Inflammatory macrophage treated with lipopolysaccharide for 4 hours (primary cell): ENCODE data around the gene GAS2L3.
"Not testable (repeated sequence)": the region's sequence is repeated elsewhere in the genome, so short reads cannot be mapped to it uniquely, and the experiment has no call there.

Source experiments
- DNase-seq: peaks from one replicate; pipeline ENCODE4 v3.0.0-alpha.2; 2020

GAS2L3 gene

DNA sequence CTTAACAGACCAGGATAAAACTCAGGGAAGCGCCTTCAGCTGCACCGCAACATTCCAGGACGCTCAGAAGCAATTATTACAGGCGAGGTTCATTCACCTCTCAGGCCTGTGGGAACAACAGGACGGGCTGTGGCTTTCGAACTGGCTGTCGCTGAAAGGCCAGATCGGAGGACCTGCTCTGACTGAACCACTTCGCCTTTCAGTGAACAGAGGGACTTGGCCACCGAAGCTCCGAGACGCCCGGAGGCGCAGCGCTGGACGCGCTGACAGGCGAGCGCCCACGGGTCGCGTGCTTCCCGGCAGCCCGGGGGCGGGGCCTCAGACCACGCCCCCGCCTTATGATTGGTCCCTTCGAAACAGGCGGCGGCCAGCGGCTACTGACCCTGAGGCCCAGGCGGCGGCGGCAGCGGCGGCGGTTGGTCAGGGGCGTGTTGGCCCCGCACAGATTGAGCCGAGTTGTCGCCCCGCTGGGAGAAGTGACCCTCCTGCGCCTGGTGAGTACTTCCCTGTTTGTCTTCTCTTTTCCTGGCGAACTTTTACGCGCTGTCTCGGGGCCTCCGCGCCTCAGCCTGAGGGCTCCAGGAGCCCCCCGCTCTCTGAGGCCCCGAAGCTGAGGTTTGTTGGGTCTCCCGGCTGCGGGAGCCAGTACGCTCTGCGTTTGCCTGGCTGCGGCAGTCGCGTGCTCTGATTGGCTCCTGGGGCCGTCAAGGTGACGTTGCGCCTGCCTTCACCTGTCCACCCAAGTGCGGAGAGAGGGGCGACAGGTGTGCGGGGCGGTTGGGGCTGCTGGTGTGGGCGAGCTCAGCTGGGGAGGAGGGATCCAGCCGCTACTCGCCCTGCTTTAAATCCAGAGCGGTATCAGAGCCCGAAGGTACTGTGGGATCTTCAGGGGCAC is at the start of gene GAS2L3:
Gene GAS2L3, plus strand, starts transcription at position 393 of the 895 bp plus-strand sequence. CDS start 21,221 bp downstream, outside the sequence.
- DNase-seq = peak; percentile 96

DNA sequence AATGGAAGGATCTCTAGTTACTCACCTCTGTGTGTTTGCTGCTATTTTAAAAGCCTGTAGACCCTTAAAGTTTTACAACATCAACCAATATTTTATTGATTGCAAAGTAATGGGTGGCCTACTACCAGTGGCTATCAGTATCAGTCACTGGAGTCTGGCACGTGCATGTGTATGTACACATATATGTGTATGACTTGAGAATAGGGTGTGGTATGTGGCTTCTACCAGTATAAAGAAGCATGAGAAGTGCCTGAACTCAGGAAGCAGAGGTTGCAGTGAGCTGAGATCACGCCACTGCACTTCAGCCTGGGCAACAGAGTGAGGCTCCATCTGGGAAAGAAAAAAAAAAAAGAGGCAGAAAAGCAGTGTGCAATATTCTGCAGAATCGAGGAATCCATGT is 45.5 kb upstream of the GAS2L3 start:
- no peak for DNase-seq

DNA sequence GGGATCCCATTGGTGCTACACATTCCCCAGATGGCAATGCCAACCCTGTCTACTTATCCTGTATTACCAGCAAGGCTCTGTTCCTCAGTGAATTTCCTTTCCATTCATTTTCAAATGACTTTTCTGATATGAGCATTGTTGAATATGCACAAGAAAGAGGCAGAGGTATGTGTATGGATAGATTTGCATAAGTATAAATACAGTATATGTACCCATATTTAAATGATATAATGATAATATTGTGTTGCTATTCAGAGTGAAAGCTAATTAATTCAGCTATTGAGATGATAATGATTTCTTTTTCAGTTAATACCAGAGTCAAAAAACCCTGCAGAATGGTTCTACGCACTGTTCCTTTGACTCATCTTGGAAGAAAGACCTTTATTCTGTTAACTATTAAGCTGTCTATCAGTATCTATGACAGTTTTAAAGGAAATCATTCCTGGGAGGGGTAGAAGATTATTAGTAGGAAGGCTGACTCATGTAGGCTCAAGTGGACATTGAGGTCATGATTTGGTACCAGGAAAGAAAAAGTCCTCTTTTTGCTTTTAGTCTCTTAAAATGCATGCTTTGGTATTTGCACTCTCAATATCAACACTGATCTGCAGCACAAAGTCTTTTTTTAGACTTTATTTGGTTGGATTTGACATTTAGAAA is 44.9 kb upstream of the GAS2L3 start:
- DNase-seq = no peak

DNA sequence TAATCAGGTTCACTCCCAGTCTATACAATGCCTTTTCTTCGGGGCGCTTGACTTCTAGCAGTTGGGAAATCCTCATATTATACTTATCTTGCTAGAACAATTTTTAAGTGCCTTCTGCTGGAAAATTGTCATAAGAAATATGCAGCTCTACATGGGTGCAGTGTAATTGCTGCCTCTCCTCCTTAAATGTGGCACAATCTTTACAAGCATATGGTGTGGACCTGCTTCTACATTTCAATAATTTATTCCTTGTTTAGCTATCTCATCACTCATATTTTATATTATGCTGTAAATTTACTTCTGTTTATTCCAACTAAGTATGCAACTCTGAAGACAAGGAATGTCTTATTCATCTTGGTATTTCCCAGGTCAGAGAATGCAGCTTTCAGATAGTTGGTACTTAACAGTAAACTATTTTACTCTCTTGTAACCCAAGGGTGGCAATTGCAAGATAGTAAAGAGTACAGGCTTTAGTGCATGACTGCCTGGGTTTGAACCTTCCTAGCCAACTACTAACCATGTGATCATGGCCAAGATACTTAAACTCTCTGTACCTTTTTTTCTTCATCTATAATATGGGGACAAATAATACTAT is 43.6 kb upstream of the GAS2L3 start:
- DNase-seq = no peak

DNA sequence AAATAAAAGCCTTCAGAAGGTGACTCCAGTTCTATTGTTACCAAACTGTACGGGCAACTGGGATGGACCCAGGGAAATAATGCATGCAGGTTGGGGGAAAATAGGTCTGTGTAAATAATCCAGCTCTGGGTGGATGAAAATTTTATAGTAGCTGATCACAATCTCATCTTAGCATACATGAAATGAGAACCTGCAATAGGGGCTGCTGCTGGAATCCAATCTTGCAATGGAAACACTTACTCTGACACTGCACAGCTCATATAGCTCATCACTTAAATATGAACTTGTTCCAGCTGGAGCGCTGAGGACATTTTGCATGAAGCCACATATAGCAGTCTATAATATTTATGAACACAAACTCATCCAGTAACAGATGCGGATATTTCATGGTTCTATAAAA is 40.1 kb upstream of the GAS2L3 start:
- no peak for DNase-seq

DNA sequence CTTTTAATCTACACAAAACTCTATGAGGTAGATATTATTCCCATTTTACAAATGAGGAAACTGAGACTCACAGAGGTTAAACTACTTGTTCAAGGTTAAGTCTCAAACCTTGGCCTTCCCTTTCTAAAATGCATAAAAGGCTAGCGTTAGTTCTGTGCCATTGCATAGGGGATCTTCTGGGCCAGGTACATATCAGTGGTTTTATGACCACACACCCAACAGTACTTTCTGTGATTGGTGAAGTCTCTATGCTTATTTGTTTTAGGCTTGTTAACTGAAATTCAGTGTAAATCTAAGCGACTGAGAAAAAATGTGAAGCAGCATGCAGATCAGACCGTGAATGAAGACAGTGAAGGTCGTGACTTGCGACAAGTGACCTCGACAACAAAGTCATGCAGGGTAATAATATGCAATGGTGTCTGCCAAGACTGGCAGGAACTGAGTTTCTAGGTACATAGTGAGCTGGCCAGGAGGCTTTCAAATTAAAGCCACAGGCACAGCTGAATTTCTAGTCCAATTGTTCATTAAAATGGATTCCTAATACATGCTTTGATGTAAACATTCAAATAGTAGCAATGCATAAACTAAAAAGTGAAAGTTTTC is 38.8 kb upstream of the GAS2L3 start:
- DNase-seq = no peak

DNA sequence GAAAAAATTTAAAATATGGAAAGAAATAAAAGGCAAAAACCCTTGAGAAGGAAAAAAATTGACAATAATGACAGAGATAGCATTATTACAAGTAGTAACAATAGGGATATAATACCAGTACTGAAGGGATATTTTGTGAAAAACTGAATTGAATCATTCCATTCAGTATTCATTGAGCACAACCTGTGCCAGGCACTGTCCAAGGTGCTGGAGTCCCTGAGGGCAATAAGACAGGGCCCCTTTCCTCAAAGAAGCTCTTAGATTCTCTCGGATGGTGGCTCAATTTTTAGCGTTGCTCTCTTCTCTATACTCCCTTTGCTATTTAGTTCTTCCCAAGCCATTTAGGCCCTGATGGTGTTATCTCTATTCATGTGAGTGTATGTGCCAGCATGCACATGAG is 34.3 kb upstream of the GAS2L3 start:
- no peak for DNase-seq

DNA sequence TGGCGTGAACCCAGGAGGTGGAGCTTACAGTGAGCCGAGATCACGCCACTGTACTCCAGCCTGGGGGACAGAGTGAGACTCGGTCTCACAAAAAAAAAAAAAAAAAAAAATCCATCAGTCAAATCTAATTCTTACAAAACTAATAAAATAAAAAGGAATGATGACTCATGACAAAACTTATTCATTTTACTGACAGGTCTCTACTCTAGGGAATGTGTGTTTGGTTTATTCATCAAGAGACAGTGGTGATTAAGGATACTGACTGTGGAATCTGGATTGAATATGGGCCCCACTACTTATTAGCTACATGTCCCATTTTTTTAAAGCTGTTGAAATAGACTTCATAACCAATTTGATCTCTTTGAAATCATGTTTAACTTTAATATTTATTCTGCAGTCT is 29.3 kb upstream of the GAS2L3 start:
- DNase-seq = no peak

DNA sequence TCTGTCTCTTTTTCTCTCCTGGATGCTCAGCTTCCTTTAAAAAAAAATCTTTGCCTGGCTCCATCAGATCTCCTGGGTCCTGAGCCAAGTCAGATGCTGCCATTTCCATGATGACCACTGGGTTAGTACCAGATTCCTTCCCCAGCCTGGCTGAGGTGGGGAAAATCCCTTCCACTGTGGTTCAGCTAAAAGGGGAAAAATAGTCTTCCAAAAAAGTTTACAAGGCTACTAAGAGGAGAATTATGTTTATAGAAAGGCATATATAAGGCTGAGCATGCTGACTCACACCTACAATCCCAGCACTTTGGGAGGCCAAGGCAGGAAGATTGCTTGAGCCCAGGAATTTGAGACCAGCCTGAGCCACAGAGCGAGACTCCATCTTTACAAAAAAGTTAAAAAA is 28.4 kb upstream of the GAS2L3 start:
- no peak for DNase-seq

DNA sequence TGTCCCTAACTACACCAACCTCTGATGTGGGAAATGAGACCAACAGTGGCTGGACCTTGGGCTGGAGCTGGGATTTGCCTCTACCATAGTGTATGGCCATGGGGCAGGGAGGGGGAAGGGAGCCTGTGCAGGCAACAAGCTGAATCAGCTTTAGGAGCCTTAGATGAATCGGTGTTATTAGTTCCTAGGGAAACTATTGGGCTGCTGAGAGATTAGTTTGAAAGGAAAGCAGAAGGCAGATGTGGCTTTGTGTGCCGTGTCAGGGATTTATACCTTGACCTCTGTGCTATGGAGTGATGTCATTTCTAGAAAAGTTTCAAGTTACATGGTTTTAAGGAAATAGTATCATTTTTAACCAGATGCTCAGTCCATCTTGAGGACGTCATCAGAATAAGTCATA is 19.5 kb upstream of the GAS2L3 start:
- DNase-seq = no peak

DNA sequence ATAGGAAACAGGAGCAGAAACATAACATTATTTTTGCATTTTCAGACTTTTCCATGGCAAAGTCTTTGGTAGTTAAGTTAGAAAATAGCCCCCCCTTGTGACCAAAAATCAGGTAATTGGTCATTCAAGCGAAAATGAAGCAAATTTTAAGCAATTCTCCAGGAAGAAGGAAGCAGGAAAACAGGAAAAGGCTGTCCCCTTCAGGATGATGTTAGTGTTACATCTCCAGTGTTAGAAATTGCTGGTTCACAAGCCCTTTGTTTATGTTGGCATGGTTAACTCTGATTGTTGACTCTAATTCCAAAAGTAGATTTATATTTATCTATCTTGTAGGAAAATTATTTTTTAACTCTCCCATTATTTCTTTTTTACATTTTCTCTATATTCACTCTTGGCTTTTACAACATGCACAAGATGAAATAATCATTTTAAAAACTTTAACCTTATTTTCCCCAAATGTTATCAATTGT is 18.8 kb upstream of the GAS2L3 start:
- peak; percentile 74 for DNase-seq

DNA sequence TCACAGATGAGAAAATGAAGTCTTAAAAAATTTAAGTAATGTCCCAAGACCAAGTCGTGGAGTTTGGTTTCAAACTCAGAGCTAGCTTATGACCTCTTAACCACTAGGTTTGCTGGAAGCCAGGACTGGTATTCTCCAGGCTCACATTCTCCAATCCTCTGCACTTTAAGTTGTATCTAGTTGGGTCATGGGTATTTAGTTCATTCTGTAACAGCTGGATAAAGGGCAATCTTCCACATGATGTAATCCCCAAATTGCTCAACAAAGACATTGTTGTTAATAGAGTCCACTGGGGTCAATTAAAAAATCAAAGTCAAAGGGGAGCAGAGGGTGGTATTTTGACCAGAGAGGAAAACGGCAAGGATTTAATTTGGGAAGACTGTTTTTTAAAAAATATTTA is 17.8 kb upstream of the GAS2L3 start:
- peak; percentile 44 for DNase-seq

DNA sequence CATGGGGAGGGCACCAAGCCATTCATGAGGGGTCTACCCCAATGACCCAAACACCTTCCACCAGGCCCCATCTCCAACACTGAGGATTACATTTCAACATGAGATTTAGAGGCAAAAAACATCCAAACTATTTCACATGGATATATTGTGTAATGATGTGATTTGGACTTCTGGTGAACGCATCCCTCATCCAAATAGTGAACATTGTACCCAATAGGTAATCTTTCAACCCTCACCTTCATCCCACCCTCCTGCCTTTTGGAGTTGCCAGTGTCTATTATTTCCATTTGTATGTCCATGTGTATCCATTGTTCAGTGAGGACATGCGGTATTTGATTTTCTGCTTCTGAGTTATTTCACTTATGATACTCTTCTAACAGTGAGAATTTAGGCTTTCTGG is 16.1 kb upstream of the GAS2L3 start:
- no peak for DNase-seq

DNA sequence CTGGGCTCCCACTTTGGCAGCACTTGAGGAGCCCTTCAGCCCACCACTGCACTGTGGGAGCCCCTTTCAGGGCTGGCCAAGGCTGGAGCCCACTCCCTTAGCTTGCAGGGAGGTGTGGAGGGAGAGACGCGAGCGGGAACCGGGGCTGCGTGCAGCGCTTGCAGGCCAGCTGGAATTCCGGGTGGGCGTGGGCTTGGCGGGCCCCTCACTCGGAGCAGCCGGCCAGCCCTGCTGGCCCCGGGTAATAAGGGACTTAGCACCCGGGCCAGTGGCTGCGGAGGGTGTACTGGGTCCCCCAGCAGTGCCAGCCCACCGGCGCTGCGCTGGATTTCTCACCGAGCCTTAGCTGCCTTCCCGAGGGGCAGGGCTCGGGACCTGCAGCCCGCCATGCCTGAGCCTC is 14.2 kb upstream of the GAS2L3 start:
- DNase-seq = not testable (repeated sequence)

DNA sequence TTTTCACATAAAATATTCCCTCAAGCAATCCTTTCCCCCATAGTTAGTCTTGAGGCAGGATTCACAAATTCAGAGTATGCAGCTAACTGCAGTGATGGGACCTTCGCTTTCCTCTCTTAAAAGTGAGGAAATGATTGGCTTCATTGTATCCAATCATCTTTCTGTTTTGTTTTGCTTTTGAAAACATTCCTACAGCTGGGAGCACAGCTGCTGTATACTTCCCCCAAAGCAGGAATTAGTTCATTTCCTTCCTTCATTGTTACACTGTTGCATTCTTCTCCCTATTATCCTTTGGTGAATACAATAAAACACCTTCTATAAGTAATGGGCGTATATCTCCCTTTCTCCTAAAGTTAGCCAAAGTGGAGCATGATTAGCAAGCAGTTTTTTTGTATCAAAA is 9.4 kb upstream of the GAS2L3 start:
- no peak for DNase-seq

DNA sequence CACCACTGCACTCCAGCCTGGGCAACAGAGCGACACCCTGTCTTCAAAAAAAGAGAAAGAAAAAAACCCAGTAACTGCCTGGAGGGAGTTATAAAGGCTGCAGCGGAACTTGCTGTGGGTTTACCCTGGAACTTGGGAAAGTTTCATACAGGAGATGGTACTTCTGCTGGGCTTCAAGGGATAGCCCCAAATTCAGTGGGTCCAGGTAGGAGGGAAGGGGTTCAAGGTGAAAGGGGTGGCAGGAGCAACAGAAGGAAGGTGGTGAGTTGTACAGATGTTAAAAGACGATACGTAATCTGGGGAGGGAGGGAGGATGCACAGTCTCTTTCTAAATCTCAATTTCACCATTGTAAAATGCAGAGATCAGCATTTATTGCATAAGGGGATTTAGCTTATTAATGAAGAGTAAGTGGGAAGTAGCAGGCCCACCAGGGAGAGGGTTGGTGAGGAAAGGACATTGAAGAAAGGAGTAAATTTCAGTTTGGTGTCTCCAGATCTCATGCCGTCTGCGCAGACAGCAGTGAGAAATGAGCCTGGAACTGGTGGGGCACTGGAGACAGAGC is 8.5 kb upstream of the GAS2L3 start:
- no peak for DNase-seq

DNA sequence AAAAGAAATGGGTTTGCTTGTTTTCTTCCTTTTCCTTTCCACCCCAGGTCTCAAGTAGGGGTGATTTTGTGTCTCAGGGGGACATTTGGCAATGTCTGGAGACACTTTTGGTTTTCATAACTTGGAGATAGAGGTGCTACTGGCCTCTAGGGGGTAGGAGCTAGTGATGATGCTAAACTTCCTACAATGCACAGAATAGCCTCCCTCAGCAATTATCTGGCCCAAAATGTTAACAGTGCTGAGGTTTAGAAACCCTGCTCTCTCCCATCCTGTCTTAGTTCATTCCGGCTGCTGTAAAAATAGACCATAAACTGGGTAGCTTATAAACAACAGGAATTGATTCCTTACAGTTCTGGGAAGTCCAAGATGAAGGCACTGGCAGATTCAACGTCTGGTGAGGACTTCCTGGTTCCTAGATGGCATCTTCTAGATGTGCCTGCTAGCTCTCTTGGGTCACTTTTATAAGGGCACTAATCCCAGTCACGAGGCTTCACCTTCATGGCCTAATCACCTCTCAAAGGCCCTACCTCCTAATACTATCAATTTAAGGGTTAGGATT is 7.4 kb upstream of the GAS2L3 start:
- peak; percentile 20 for DNase-seq

DNA sequence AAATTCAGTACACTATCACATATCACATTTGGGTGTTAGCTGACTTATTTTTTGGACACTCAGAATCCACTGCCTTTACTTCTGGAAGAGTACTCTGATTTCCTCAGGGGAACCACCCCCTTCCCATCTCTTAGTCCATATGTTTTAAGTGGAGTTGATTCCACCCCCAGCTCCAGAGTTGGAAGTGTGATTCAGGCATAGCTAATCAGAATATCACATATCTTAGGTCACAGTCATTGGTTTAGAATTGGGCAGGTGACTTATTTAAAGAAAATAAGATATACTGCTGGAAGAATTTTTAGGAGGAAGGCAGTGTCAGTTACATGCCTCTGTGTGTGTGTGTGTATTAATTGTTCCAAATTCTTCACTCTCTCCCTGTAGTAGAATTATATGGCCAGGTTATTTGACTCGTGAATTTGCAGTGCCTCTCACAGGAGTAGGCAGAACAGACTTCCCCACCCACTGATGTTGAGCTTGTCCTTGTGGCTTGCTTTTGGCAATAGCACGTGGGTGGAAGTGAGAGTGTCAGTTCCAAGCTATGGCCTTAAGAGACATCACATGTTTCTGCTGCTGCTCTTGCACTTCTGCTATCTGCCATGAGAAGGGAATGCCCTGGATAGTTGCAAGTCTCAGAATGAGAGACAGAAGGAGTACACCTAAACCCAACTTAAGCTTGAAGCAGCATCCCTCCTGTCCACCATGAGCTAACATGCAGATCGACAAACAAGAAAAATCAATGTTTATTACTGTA is 6.4 kb upstream of the GAS2L3 start:
- DNase-seq = peak; percentile 94

DNA sequence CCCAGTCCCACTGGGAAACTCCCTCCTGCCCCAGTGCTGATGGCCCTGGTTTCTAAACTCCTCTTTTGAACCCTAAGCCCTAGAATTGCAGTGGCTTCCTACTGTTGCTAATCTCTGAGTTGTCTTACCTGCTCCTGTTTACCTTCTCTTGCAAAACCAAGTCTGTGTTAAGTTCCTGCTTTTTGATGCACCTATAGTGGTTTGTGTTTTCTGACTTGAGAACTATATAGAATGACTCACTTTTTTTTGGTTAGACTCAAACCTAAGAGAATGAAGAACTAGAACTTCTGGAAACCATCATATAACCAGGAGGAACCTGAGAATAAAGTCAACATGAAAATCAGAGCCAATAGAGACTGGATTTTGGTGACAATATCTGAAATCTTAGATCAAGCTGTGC is 5.5 kb upstream of the GAS2L3 start:
- peak; percentile 12 for DNase-seq

DNA sequence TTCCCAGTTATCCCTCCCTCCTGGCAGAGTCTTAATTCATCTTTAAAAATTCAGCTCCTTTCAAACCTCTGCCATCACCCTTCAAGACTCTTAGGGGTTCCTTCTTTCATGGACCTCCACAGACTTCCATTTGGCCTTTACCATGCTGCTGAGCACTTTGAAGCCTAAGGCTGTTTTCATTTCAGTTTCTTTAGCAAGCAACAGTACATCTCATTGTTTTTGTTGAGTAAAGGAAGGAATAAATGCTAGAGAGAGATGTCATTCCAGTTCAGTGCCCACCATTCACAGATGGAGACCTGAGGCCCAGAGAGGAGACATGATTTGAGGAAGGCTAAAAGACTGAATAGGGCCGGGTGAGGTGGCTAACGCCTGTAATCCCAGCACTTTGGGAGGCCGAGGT is 1.3 kb upstream of the GAS2L3 start:
- DNase-seq = no peak

DNA sequence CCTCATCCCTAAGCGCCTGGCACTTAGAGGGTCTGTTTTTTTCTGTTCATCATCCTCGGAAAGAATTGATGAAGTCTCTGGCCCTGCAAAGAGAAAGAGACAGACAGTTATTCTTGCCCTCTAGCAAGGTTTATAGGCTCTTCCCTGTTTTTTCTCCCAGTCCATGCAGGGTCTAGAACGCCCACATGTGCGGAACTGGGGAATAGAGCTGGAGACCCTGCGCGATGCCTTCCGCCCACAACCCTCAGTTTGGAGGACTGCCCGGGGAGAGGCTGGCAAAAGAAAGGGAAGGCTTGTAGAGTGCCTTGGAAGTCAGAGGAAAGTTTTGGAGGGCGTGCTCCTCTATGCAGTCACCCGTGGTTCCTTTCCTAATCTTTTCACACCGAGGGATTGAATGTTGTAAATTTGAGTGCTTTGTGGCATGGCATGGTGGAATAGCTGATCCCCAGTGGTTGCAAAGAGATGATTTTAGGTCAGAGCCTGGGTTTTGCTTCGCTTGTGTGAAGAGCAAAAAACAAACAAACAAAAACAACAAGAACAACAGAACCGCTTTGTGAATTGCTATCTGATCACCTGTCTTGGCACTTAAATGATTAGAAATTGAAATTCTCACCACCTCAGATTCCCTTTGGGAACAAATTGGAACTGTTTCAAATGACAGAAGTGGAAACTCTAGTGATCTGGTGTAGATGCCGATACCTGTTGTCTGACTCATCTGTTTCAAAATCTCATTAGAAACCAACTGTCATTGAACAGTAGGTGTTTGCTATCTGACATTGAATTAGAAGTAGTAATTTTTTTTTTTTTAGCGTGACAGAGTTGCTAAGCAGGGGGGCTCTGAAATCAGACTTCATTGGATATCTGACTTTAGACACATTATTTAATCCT is 947 bp downstream of the GAS2L3 start:
- DNase-seq = peak; percentile 44
